ENCODE measurements around the gene GMDS. TPM values are rescaled to one million over a fixed set of nuclear protein-coding genes. Genes with fewer than 3 reads are reported as not detected.

GMDS gene
- total and polyA plus RNA-seq, 2 of the 13 experiments (the other 11 are each of a cell fraction or from before 2014, with no cell fraction given) = 64.4 to 112 TPM

DNA sequence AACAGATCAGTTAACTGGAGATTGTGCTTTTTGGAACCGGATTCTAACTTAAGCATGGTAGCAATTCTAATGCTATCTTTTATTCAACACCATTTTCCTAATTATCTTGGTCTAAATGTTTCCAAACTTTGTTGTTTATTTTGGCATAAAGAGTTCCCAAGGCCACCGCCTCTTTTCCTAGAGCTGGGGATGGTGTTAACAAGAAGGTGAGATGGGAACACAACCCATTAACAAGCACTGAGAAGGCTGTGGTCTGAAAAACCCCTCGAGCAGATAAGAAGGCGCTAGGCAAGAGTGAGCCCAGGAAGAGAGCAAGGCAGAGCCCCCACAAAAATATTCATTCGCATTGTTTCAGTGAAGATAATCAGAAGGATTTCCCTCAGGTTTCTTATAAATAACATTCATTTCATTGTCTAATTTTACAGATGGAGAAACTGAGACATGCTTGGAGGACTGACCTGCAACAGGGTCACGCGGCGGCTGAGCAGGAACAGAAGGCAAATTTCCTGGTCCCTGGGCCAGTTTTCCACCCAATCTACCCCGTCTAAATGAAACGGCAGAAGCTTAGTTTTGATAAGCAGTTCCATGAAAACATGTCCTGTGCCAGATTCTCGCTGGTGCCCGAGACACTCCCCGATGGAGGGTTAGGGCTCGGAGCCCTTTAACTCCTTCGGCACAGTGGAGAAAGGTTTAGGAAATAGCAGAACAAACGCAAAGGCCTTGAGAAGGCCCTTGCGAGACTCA is 480.1 kb downstream of the GMDS start (continued):
- TF ChIP-seq LCORL (IDR thresholded peaks at IDR 0.05) = no peak
- no peak for TF ChIP-seq LCORL (CRISPR knock-in tag; IDR thresholded peaks at IDR 0.05)
- no peak for TF ChIP-seq TARDBP (CRISPR knock-in tag; IDR thresholded peaks at IDR 0.05)
- no peak for TF ChIP-seq TCF7L2 (IDR thresholded peaks at IDR 0.05; ENCODE audit: low read depth, low read length)
- no peak for TF ChIP-seq SMAD3 (CRISPR knock-in tag; IDR thresholded peaks at IDR 0.05)
- no peak for TF ChIP-seq ZBTB10 (CRISPR knock-in tag; IDR thresholded peaks at IDR 0.05; ENCODE audit: borderline replicate concordance)

DNA sequence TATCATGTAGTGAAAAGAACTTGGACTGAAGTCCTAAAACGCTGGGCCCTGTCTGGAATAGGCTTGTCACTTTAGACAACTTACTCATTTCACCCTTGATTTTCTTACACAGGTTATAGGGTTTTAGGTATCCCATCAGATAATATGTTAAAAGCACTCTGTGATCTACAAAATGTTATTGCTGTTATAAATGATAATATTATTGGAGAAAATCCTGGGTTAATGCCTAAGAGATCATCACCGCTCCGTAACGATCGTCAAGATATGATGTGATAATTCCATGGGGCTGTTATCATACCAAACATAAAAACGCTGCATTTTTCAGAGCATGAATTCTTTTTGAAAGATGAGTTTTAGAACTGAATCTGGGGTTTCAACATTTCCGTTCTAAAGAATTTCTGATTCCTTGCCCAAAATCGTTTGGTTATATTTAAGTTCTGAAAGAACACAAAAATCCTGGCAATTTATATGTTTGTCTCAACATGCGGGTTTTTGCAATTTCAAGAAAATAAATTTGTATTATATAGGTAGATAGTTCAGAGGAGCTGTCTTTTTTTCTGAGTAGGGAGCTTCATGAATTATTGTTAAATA is 480.9 kb downstream of the GMDS start:
- 96% methylated on average over 9 of the region's 9 CpGs for WGBS (ENCODE audit: low lambda C conversion rate)
- Histone ChIP-seq H3K79me2 (ENCODE audit: insufficient read depth, low read length) (no peaks in the 10 kb centered on the region), H3K4me1 (ENCODE audit: insufficient read depth, low read length) (peaks cover 25% of the 10 kb centered on the region), H3K4me3 (replicated peaks in 1 of 3; ENCODE audit: insufficient read depth in 1 of 3, low read depth in 2 of 3, low read length in 3 of 3) (no peak overlapping the region), H3K9me3 (ENCODE audit: low read length) (no peaks in the 10 kb centered on the region), H2AFZ (ENCODE audit: low read length) (no peak overlapping the region), H4K20me1 (ENCODE audit: insufficient read depth, low read length) (no peaks in the 10 kb centered on the region), H3K4me2 (ENCODE audit: low read depth, low read length) (no peak overlapping the region), H3K9ac (ENCODE audit: insufficient read depth, low read depth, low read length) (no peak overlapping the region), H3K27ac (ENCODE audit: extremely low read length, insufficient read depth, low read length) (no peak overlapping the region), H3K27me3 (ENCODE audit: control insufficient read depth in 1 of 2, insufficient read depth in 2 of 2, low read length in 2 of 2) (no peaks in the 10 kb centered on the region), H3K36me3 (replicated peaks in 1 of 2; ENCODE audit: control insufficient read depth in 1 of 2, insufficient read depth in 2 of 2, low read length in 2 of 2) (peaks cover 4 to 19% of the 10 kb centered on the region in 2 experiments; a peak in 4 of 5 replicates)
- POLR2A ChIA-PET = no interaction called here
- intact Hi-C loops (cut with micrococcal nuclease; ENCODE audit: unreplicated experiment) = no loop called here
- BruUV-seq (replicated peaks) = no TSS peak
- CTCF ChIA-PET (ENCODE audit: low intra/inter-chr PET ratio, low total read pairs) = no interaction called here
- no peak for ATAC-seq
- FAIRE-seq = no peak
- in situ Hi-C loops (cut with HindIII; ENCODE audit: extremely low pct_ligation_motif_present, low pct_unique_long_range_greater_than_20kb) = no loop called here
- DNase-seq (ENCODE audit: low spot score) = no peak
- TF ChIP-seq RBAK (CRISPR knock-in tag; IDR thresholded peaks at IDR 0.05) (no peak), NFYC (CRISPR knock-in tag; IDR thresholded peaks at IDR 0.05) (no peak), MAFG (CRISPR knock-in tag; IDR thresholded peaks at IDR 0.05) (no peak), ZMAT5 (CRISPR knock-in tag; IDR thresholded peaks at IDR 0.05; ENCODE audit: borderline replicate concordance, low read depth) (no peak), ZFP36 (IDR thresholded peaks at IDR 0.05; ENCODE audit: borderline replicate concordance, low read depth, low read length, partially characterized antibody) (no peak), PRDM15 (CRISPR knock-in tag; IDR thresholded peaks at IDR 0.05) (no peak), ZNF17 (CRISPR knock-in tag; IDR thresholded peaks at IDR 0.05) (no peak), ZNF607 (CRISPR knock-in tag; IDR thresholded peaks at IDR 0.05; ENCODE audit: borderline replicate concordance) (no peak)
- TF ChIP-seq, protein P1, sequence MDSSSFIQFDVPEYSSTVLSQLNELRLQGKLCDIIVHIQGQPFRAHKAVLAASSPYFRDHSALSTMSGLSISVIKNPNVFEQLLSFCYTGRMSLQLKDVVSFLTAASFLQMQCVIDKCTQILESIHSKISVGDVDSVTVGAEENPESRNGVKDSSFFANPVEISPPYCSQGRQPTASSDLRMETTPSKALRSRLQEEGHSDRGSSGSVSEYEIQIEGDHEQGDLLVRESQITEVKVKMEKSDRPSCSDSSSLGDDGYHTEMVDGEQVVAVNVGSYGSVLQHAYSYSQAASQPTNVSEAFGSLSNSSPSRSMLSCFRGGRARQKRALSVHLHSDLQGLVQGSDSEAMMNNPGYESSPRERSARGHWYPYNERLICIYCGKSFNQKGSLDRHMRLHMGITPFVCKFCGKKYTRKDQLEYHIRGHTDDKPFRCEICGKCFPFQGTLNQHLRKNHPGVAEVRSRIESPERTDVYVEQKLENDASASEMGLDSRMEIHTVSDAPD (CRISPR knock-in tag; IDR thresholded peaks at IDR 0.05) = no peak
